Hepatocyte (in vitro differentiated cells): ENCODE data around the gene AMDHD1.

Experiments
- EZH2 ChIP-seq: fragments of 200-600 bp; sonication (generic); IDR thresholded peaks from 2 replicates; pipeline ENCODE4 v1.6.1; 2016; ENCODE audit warnings: antibody characterized with exemption, mild to moderate bottlenecking, borderline replicate concordance
- EZH2phosphoT487 ChIP-seq: fragments of 200-600 bp; sonication (generic); IDR thresholded peaks from one replicate; pipeline ENCODE4 v1.6.1; 2018; ENCODE audit warnings: antibody characterized with exemption, mild to moderate bottlenecking, low read depth, moderate library complexity; ENCODE audit not compliant: unreplicated experiment, severe bottlenecking

GRCh38 chr12:95943330-95943842 is at the start of gene AMDHD1:
- TF ChIP-seq EZH2 (no peak), EZH2phosphoT487 (no peak)
